Activated CD4-positive, alpha-beta T cell treated with anti-CD3 and anti-CD28 coated beads for 48 hours (primary cell): ENCODE measurements around the gene TBC1D5.
"Not testable (repeated sequence)": the region's sequence is repeated elsewhere in the genome, so short reads cannot be mapped to it uniquely, and the experiment has no call there.

Experiments used
- DNase-seq: peaks from one replicate; pipeline ENCODE4 v3.0.0-alpha.2; 2020

Gene TBC1D5

GRCh38 chr3:17705991-17706390 lies 36.4 kb downstream of the TBC1D5 start:
- not testable (repeated sequence) for DNase-seq

GRCh38 chr3:17699815-17700214 lies 42.6 kb downstream of the TBC1D5 start:
- DNase-seq = not testable (repeated sequence)

GRCh38 chr3:17695665-17696064 lies 46.8 kb downstream of the TBC1D5 start:
- not testable (repeated sequence) for DNase-seq

GRCh38 chr3:17693670-17693999 lies 48.8 kb downstream of the TBC1D5 start:
- DNase-seq = not testable (repeated sequence)

GRCh38 chr3:17692846-17693669 lies 49.4 kb downstream of the TBC1D5 start:
- DNase-seq = peak; percentile 63

- DNase-seq = no peak
These were observed 54.9 kb downstream of the TBC1D5 start for GRCh38 chr3:17687566-17687965.

- DNase-seq = no peak
These were observed 55.8 kb downstream of the TBC1D5 start for GRCh38 chr3:17686613-17687012.

- DNase-seq = no peak
These were observed 58.8 kb downstream of the TBC1D5 start for GRCh38 chr3:17683542-17684207.

GRCh38 chr3:17680530-17680929 lies 61.9 kb downstream of the TBC1D5 start:
- no peak for DNase-seq

GRCh38 chr3:17678116-17678741 lies 64.2 kb downstream of the TBC1D5 start:
- DNase-seq = peak; percentile 5

GRCh38 chr3:17674082-17674686 lies 68.2 kb downstream of the TBC1D5 start:
- DNase-seq = no peak

- DNase-seq = no peak
These were observed 69.9 kb downstream of the TBC1D5 start for GRCh38 chr3:17672506-17672905.

GRCh38 chr3:17670749-17671148 lies 71.7 kb downstream of the TBC1D5 start:
- no peak for DNase-seq

GRCh38 chr3:17664923-17665322 lies 77.5 kb downstream of the TBC1D5 start:
- no peak for DNase-seq

GRCh38 chr3:17656264-17656663 lies 86.2 kb downstream of the TBC1D5 start:
- no peak for DNase-seq

- DNase-seq = no peak
These were observed 86.7 kb downstream of the TBC1D5 start for GRCh38 chr3:17655743-17656142.

GRCh38 chr3:17649748-17650147 lies 92.7 kb downstream of the TBC1D5 start:
- DNase-seq = not testable (repeated sequence)

GRCh38 chr3:17648630-17649355 lies 93.6 kb downstream of the TBC1D5 start:
- DNase-seq = not testable (repeated sequence)

GRCh38 chr3:17645074-17645698 lies 97.2 kb downstream of the TBC1D5 start:
- no peak for DNase-seq

- no peak for DNase-seq
These were observed 98.7 kb downstream of the TBC1D5 start for GRCh38 chr3:17643691-17644090.

GRCh38 chr3:17642474-17642873 lies 100.0 kb downstream of the TBC1D5 start:
- DNase-seq = no peak

GRCh38 chr3:17640466-17640865 lies 102.0 kb downstream of the TBC1D5 start:
- DNase-seq = no peak
